ENCODE measurements around the gene VAMP7.
"Not testable (repeated sequence)": the region's sequence is repeated elsewhere in the genome, so short reads cannot be mapped to it uniquely, and the experiment has no call there.

Gene VAMP7

GRCh38 chrX:155966876-155967275 lies 85.7 kb downstream of the VAMP7 start:
- no peaks in the 10 kb centered on the region for H3K27me3 ChIP-seq (ENCODE audit: insufficient read depth, low read depth, severe bottlenecking)
- peak; percentile 89 for DNase-seq
- no peak overlapping the region for H3K27ac ChIP-seq
- TF ChIP-seq CTCF (IDR thresholded peaks at IDR 0.05; ENCODE audit: low read depth, low read length) = peak; percentile 98
- peaks cover 14% of the 10 kb centered on the region for H3K9me3 ChIP-seq (ENCODE audit: severe bottlenecking)
- H3K36me3 ChIP-seq = no peaks in the 10 kb centered on the region
- H3K4me3 ChIP-seq (ENCODE audit: low read depth, low read length) = no peak overlapping the region

- Histone ChIP-seq H3K27me3 (ENCODE audit: insufficient read depth, low read depth, severe bottlenecking) (no peaks in the 10 kb centered on the region), H3K9me3 (ENCODE audit: severe bottlenecking) (peaks cover 14% of the 10 kb centered on the region), H3K27ac (peak overlapping the region; percentile 57), H3K36me3 (no peaks in the 10 kb centered on the region), H3K4me3 (ENCODE audit: low read depth, low read length) (no peak overlapping the region)
- no peak for DNase-seq
- TF ChIP-seq CTCF (IDR thresholded peaks at IDR 0.05; ENCODE audit: low read depth, low read length) = no peak
Measured at GRCh38 chrX:155967653-155968325, 86.6 kb downstream of the VAMP7 start.

- Histone ChIP-seq H3K4me3 (ENCODE audit: low read depth, low read length) (no peak overlapping the region), H3K9me3 (ENCODE audit: severe bottlenecking) (peaks cover 14% of the 10 kb centered on the region), H3K36me3 (no peaks in the 10 kb centered on the region), H3K27me3 (ENCODE audit: insufficient read depth, low read depth, severe bottlenecking) (no peaks in the 10 kb centered on the region), H3K27ac (peak overlapping the region; percentile 57)
- DNase-seq = peak; percentile 59
- 0 out of 2 replicates have a peak, but pooled peaks have one; percentile 22 for TF ChIP-seq CTCF (IDR thresholded peaks at IDR 0.05; ENCODE audit: low read depth, low read length)
Measured at GRCh38 chrX:155968326-155968661, 87.1 kb downstream of the VAMP7 start.

GRCh38 chrX:155968791-155969190 lies 87.6 kb downstream of the VAMP7 start:
- H3K27ac ChIP-seq = peak overlapping the region; percentile 57
- no peak overlapping the region for H3K4me3 ChIP-seq (ENCODE audit: low read depth, low read length)
- no peaks in the 10 kb centered on the region for H3K36me3 ChIP-seq
- TF ChIP-seq CTCF (IDR thresholded peaks at IDR 0.05; ENCODE audit: low read depth, low read length) = no peak
- H3K27me3 ChIP-seq (ENCODE audit: insufficient read depth, low read depth, severe bottlenecking) = no peaks in the 10 kb centered on the region
- peaks cover 14% of the 10 kb centered on the region for H3K9me3 ChIP-seq (ENCODE audit: severe bottlenecking)
- DNase-seq = no peak

GRCh38 chrX:155971658-155972057 lies 90.5 kb downstream of the VAMP7 start:
- not testable (repeated sequence) for H3K27me3 ChIP-seq (ENCODE audit: insufficient read depth, low read depth, severe bottlenecking); H3K4me3 ChIP-seq (ENCODE audit: low read depth, low read length); H3K36me3 ChIP-seq; H3K27ac ChIP-seq; DNase-seq
- H3K9me3 ChIP-seq (ENCODE audit: severe bottlenecking) = peaks cover 14% of the 10 kb centered on the region
- peak; percentile 60 for TF ChIP-seq CTCF (IDR thresholded peaks at IDR 0.05; ENCODE audit: low read depth, low read length)

GRCh38 chrX:155972241-155972640 lies 91.1 kb downstream of the VAMP7 start:
- peaks cover 14% of the 10 kb centered on the region for H3K9me3 ChIP-seq (ENCODE audit: severe bottlenecking)
- H3K4me3 ChIP-seq (ENCODE audit: low read depth, low read length); DNase-seq; H3K27me3 ChIP-seq (ENCODE audit: insufficient read depth, low read depth, severe bottlenecking); H3K36me3 ChIP-seq; H3K27ac ChIP-seq: not testable (repeated sequence)

Measured in WERI-Rb-1 (cell line).